Measurements from ENCODE around the gene AVP. TPM values are rescaled to one million over a fixed set of nuclear protein-coding genes. Genes with fewer than 3 reads are reported as not detected.

The AVP gene
- total and polyA plus RNA-seq, 2 donors from 2014 or later: 2.1 TPM; not detected in 1

DNA sequence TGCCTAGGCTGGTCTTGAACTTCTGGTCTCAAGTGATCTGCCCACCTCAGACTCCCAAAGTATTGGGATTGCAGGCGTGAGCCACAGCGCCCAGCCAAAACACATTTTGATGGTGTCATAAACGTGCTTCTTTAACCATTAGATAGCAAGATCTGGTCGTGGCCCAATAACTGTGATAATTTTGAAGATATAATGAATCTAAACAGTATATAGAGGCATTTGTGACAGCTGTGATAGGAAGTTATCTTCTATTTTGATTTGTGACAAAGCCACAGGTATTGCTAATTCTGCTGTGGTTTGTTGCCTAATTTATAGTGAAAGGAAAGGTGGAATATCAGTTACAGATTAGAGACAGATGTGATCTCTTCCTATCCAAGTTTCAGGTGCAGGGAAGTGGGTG lies 13.8 kb downstream of the AVP start:
- DNase-seq (no peak), FAIRE-seq (no peak)
- H3K4me3 ChIP-seq (ENCODE audit: low read length in 3 of 3): no peak overlapping the region

DNA sequence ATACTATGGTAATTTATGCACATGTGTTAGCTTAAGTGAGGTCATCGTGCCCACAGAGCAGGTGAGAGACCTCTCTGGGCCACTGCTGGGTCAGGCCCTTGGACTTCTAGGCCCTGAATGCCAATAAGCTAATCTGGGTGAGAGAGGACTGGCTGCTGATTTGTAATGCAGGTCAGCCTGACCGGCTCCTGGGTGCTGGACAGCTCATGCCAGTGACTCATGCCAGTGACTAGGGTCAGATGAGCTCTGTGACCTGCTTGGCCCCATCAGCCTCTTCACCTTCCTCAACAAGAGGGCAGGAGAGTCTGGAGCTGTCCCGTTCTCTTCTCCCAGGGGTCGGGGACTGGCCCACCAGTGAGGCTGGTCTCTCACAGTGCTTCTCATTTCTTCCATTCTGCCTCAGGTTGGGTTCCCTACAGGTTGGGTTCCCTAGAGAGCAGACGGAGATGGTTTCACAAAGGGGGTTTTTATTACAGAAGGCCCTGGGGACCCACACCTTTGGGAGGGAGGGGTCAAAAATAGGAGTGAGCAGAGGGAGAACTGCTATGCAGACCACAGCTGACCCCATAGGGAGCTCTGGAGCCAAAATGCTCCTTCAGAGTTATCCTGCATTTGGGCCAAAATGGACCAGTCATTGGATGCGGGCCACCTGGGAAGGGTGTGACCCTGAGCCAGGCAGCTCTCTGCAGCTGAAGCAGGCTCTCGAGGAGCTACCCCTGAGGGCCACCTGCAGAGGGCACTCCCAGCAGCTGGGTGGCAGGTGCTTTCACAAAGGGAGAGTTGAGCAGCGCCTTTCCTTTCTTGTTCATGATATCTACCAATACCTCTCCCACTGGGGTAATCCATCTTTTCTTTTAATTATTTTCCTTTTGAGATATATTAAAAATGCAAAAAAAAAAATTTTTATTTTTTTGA lies 15.3 kb downstream of the AVP start:
- peak in 1 of 5 donors; percentile 55 for DNase-seq
- TF ChIP-seq, protein P1, sequence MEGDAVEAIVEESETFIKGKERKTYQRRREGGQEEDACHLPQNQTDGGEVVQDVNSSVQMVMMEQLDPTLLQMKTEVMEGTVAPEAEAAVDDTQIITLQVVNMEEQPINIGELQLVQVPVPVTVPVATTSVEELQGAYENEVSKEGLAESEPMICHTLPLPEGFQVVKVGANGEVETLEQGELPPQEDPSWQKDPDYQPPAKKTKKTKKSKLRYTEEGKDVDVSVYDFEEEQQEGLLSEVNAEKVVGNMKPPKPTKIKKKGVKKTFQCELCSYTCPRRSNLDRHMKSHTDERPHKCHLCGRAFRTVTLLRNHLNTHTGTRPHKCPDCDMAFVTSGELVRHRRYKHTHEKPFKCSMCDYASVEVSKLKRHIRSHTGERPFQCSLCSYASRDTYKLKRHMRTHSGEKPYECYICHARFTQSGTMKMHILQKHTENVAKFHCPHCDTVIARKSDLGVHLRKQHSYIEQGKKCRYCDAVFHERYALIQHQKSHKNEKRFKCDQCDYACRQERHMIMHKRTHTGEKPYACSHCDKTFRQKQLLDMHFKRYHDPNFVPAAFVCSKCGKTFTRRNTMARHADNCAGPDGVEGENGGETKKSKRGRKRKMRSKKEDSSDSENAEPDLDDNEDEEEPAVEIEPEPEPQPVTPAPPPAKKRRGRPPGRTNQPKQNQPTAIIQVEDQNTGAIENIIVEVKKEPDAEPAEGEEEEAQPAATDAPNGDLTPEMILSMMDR (IDR thresholded peaks at IDR 0.05; ENCODE audit: borderline replicate concordance, extremely low read depth, insufficient read depth): no peak
- Histone ChIP-seq H3K27ac (ENCODE audit: low read depth in 2 of 2, low read length in 2 of 2) (no peak overlapping the region), H3K27me3 (ENCODE audit: control insufficient read depth, insufficient read depth, low read length) (peaks cover 3% of the 10 kb centered on the region), H3K9ac (ENCODE audit: low read length in 3 of 3) (no peak overlapping the region), H3K36me3 (ENCODE audit: control insufficient read depth in 2 of 3, insufficient read depth in 3 of 3, low read length in 3 of 3) (no peaks in the 10 kb centered on the region), H3K9me3 (ENCODE audit: control insufficient read depth in 2 of 3, insufficient read depth in 1 of 3, low read length in 3 of 3) (no peaks in the 10 kb centered on the region), H3K4me3 (ENCODE audit: low read length in 3 of 3) (no peak overlapping the region), H3K4me1 (ENCODE audit: control insufficient read depth in 2 of 3, insufficient read depth in 2 of 3, low read depth in 1 of 3, low read length in 3 of 3) (no peaks in the 10 kb centered on the region)
- FAIRE-seq: no peak
- intact Hi-C loops (cut with DNase I): no loop called here

More for the DNA sequence above, 13.8 kb downstream of the AVP start:
- no peaks in the 10 kb centered on the region for H3K4me1 ChIP-seq (ENCODE audit: control insufficient read depth in 2 of 3, insufficient read depth in 2 of 3, low read depth in 1 of 3, low read length in 3 of 3)
- H3K36me3 ChIP-seq (ENCODE audit: control insufficient read depth in 2 of 3, insufficient read depth in 3 of 3, low read length in 3 of 3): no peaks in the 10 kb centered on the region
- intact Hi-C loops (cut with DNase I): no loop called here
- no peaks in the 10 kb centered on the region for H3K9me3 ChIP-seq (ENCODE audit: control insufficient read depth in 2 of 3, insufficient read depth in 1 of 3, low read length in 3 of 3)
- no peak overlapping the region for H3K27ac ChIP-seq (ENCODE audit: low read depth in 2 of 2, low read length in 2 of 2)
- TF ChIP-seq, protein P1 (IDR thresholded peaks at IDR 0.05; ENCODE audit: borderline replicate concordance, extremely low read depth, insufficient read depth): no peak
- H3K9ac ChIP-seq (ENCODE audit: low read length in 3 of 3): no peak overlapping the region
- H3K27me3 ChIP-seq (ENCODE audit: control insufficient read depth, insufficient read depth, low read length): peaks cover 3% of the 10 kb centered on the region

DNA sequence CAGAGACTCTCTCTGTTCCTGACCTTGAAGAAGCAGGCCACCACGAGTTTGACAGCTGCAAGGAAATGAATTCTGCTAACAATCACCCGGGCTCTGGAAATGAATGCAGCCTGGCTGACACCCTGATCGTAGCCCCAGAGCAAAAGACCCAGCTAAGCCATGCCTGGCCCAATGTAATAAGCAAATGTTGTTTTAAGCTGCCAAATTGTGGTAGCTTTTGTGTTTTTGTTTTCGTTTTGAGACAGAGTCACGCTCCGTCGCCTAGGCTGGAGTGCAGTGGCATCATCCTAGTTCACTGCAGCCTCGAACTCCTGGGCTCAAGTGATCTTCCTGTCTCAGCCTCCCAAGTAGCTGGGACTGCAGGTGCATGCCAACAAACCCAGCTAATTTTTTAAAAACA lies 16.4 kb downstream of the AVP start:
- Histone ChIP-seq H3K9me3 (ENCODE audit: control insufficient read depth in 2 of 3, insufficient read depth in 1 of 3, low read length in 3 of 3) (no peaks in the 10 kb centered on the region), H3K36me3 (ENCODE audit: control insufficient read depth in 2 of 3, insufficient read depth in 3 of 3, low read length in 3 of 3) (no peaks in the 10 kb centered on the region), H3K27me3 (ENCODE audit: control insufficient read depth, insufficient read depth, low read length) (peaks cover 3% of the 10 kb centered on the region), H3K27ac (ENCODE audit: low read depth in 2 of 2, low read length in 2 of 2) (no peak overlapping the region), H3K4me3 (ENCODE audit: low read length in 3 of 3) (no peak overlapping the region), H3K9ac (ENCODE audit: low read length in 3 of 3) (no peak overlapping the region), H3K4me1 (ENCODE audit: control insufficient read depth in 2 of 3, insufficient read depth in 2 of 3, low read depth in 1 of 3, low read length in 3 of 3) (no peaks in the 10 kb centered on the region)
- intact Hi-C loops (cut with DNase I): no loop called here
- FAIRE-seq (no peak), DNase-seq (peak in 1 of 5 donors; percentile 55)
- TF ChIP-seq, protein P1 (IDR thresholded peaks at IDR 0.05; ENCODE audit: borderline replicate concordance, extremely low read depth, insufficient read depth): no peak

Data from kidney (tissue), 14 donors.